ENCODE measurements around the gene BTAF1.
"Not testable (repeated sequence)": the region's sequence is repeated elsewhere in the genome, so short reads cannot be mapped to it uniquely, and the experiment has no call there.

Gene BTAF1

GRCh38 chr10:91980319-91980718 lies 56.7 kb downstream of the BTAF1 start:
- DNase-seq, result no peak

- no peak for DNase-seq
Measured at GRCh38 chr10:91983416-91983815, 59.8 kb downstream of the BTAF1 start.

- DNase-seq, result no peak
Measured at GRCh38 chr10:91987397-91988037, 63.9 kb downstream of the BTAF1 start.

DNA sequence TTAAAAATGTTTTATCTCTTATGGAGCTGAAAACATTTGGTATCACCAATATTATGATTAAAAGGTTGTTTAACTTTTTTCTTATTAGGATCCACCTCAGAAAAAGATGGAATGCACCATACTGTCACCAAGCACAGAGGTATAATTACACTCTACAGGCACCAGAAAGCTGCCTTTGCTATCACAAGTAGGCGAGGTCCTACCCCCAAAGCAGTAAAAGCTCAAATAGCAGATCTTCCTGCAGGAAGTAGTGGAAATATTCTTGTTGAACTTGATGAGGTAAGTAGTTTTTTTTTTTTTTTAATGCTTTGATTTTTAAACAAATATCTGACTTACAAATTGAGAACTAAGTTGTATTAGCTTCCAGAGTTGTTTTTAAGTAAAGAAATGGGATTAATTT lies 68.5 kb downstream of the BTAF1 start:
- no peak for DNase-seq

GRCh38 chr10:91996266-91996665 lies 72.7 kb downstream of the BTAF1 start:
- DNase-seq, result no peak

DNA sequence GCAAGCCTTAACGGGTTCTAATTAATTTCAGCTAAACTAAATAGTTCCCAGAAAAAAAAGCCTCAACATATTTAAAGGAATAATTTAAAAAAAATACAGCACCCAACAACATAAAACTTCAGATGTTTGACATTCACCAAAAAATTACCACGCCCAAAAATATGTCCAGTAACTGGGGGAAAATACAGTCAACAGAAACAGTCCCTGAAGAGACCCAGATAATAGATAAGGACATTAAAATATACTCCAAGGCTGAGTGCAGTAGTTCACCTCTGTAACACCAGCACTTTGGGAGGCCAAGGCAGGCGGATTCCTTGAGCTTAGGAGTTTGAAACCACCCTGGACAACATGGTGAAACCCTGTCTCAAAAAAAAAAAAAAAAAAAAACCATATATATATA lies 78.0 kb downstream of the BTAF1 start:
- DNase-seq, result no peak

DNA sequence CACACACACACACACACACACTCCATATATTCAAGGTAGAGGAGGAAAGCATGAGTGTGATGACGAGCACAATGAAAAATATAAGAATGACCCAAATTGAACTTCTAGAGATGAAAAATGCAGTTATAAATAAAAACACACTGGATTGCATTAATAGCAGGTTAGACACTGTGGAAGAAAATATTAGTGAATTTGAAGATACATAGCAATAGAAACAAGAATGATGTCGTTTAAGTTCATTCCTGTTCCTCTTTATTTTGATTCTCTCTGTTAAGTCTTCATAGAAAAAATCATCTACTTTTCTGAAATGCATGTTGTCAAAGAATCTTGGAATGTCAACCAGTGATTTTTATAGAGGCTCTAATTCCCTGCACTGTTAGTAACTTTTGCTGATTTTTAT lies 78.4 kb downstream of the BTAF1 start:
- no peak for DNase-seq

DNA sequence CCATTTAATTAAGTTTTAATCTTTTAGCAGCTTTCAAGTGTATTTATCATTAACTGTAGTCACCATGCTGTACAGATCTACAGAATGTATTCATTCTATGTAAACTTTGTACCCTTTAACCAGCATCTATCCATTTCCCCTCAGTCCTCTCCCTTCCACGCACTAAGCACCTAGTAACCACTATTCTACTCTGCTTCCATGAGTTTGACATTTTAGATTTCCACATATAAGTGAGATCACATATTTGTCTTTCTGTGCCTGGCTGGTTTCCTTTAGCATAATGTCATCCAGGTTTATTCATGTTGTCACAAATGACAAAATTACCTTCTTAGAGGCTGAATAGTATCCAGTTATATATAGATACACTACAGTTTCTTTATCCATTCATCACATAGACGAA lies 79.7 kb downstream of the BTAF1 start:
- DNase-seq, result no peak

- DNase-seq, result no peak
Measured at GRCh38 chr10:92005978-92006377, 82.4 kb downstream of the BTAF1 start.

- no peak for DNase-seq
Measured at GRCh38 chr10:92009445-92009844, 85.9 kb downstream of the BTAF1 start.

- DNase-seq, result no peak
Measured at GRCh38 chr10:92010047-92010735, 86.6 kb downstream of the BTAF1 start.

- DNase-seq, result no peak
Measured at GRCh38 chr10:92011560-92012214, 88.1 kb downstream of the BTAF1 start.

GRCh38 chr10:92014620-92015019 lies 91.0 kb downstream of the BTAF1 start:
- no peak for DNase-seq

GRCh38 chr10:92024700-92025099 lies 101.1 kb downstream of the BTAF1 start:
- DNase-seq, result no peak

DNA sequence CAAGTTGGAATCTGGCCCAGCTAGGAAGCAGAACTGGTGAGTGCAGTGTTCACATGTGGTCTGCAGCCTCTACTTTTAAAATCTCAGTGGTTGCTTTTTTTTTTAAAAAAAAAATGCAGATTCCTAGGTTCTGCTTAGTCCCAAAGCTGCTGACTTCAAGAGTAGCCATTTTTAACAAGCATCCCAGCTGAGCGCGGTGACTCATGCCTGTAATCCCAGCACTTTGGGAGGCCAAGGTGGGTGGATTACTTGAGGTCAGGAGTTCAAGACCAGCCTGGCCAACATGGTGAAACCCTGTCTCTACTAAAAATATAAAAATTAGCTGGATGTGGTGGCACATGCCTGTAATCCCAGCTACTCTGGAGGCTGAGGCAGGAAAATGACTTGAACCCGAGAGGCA lies 101.8 kb downstream of the BTAF1 start:
- DNase-seq, result not testable (repeated sequence)

DNA sequence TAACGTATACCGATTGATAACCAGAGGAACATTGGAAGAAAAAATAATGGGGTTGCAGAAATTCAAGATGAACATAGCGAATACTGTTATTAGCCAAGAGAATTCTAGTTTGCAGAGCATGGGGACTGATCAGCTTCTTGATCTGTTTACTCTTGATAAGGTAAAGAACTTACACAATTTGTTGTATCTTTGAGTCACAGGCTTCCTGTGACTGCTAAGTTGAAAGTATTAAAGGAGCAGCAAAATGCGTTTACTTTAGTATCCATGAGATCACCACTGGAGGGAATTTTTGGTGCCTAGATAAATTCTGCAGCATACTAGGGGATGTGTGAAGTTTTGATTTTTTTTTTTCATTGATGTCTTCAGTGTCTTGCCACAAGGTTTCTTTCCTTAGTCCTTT lies 103.6 kb downstream of the BTAF1 start:
- DNase-seq, result no peak

- no peak for DNase-seq
Measured at GRCh38 chr10:92031580-92031979, 108.0 kb downstream of the BTAF1 start.

- not testable (repeated sequence) for DNase-seq
Measured at GRCh38 chr10:92033070-92033469, 109.5 kb downstream of the BTAF1 start.

DNA sequence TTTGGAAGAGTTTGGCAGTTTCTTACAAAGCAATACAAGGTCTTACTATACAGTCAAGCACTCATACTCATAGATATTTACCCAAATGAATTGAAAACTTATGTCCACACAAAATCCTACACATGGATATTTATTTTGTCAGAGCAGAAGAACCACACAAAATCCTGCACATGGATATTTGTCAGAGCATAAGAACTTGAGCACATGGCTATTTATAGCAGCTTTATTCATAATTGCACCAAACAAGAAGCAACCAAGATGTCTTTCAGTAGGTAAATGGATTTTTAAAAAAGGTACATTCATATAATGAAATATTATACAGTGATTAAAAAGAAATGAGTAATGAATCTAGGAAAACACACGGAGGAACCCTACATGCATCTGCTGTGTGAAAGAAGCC lies 115.4 kb downstream of the BTAF1 start:
- no peak for DNase-seq

DNA sequence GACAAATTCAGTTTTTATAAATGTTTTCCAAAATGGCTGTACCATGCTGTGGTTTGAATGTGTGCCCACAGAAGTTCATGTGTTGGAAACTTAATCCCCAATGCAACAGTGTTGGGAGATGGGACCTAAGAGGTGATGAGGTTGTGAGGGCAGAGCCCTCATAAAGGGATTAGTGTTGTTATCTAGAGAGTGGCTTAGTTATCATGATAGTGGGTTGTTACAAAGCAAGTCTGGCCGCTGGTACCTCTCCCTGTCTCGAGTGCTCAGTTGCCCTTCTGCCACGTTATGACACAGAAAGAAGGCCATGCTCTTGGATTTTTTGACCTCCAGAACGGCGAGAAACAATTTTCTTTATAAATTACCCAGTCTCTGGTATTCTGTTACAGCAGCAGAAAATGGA lies 119.0 kb downstream of the BTAF1 start:
- no peak for DNase-seq

- DNase-seq, result no peak
Measured at GRCh38 chr10:92045641-92046106, 122.1 kb downstream of the BTAF1 start.

DNA sequence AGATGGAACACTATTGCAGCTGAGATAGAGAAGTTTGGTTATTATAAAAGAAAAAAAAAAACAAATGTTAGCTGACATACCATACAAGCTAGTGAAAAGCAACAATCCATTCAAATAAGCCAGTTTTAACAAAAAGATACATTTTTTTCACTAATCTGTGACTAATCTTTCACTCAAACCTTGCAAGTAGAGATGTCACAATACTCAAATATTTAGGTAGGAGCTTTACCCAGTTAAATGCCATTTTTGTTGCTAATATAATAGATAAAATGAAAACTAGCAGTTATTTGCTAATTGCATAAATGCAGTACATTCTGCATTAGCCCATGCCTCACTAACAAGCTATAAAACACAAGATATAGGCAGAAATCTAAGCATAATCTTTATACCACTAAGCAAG lies 123.6 kb downstream of the BTAF1 start:
- DNase-seq, result no peak

DNA sequence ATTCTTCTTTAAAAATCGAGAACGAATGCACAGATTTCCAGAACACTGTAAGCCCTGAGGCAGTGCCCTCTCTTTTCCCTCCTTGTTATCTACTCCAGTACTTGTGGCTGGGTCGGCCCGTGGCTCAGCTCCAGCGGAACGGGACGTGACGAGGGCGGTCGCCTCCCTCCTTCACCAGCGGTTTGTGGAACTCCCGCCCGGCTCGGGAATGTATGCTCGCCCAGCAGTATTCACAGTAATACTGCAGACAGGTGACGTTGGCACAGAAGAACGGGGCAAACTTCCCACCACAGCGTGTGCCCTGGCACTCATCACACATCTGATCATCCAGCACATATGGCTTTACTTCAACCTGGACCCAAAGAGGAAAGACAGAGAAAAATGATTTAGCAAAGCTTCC lies 128.5 kb downstream of the BTAF1 start:
- no peak for DNase-seq

DNA sequence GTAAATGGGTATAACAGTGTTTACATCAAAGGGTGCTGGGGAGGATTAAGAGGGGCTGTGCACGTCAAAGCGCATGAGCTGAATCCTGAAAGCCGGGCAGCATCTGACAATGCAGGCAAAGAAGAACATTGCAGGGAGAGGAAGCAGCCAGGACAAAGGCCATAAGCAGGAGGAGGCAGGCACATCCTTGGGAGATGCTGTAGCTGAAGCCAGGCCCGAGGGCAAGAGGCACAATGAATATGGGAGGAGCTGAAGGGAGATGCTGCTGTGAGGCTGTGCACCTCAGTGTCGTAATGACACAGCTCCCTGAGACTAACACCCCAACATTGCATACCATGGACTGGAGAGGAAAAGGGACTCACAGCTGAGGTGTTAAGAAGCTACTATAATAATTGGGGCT lies 129.2 kb downstream of the BTAF1 start:
- DNase-seq, result no peak
